ENCODE measurements around the gene CBARP.

Gene CBARP

DNA sequence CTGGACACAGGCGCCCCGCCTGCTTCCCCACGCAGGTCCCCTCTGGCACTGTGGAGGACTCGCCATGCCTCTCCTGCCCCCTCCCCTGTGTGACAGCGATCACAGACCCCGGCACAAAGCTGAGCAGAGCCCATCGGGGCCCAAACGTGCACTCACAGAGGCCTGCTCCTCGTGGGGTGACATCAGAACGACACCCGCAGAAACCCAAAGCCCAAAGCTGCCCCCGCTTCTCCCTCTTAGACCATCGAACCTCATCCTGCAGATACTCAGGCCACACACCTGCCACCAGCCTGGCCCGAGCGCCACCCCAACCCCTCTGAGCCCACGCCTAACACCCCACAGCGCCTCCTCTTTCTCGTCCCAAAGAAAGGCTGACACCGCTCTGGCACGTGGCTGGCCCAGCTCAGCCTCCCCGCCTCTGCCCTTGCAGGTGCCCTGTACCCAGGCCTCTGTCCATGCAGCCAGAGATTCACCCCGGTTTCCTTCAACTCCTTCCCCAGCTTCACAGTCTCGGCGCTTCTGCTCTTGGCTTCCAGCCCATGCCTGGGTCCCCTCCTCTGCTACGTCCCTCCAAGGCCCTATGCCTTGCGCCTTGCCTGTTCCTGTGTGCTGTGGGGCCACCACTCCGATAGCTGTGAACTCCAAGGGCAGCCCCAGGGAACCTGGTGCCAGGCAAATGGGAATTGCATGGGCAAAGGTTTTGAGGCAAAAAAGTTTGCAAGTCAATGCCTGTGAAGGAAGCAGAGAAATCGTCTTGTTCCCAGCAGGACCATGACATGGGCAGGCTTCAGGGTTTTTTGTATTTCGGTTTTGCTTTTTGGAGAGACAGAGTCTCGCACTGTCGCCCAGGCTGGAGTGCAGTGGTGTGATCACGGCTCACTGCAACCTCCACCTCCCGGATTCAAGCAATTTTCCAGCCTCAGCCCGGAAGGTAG lies 831 bp upstream of the CBARP start:
- no peak for DNase-seq

DNA sequence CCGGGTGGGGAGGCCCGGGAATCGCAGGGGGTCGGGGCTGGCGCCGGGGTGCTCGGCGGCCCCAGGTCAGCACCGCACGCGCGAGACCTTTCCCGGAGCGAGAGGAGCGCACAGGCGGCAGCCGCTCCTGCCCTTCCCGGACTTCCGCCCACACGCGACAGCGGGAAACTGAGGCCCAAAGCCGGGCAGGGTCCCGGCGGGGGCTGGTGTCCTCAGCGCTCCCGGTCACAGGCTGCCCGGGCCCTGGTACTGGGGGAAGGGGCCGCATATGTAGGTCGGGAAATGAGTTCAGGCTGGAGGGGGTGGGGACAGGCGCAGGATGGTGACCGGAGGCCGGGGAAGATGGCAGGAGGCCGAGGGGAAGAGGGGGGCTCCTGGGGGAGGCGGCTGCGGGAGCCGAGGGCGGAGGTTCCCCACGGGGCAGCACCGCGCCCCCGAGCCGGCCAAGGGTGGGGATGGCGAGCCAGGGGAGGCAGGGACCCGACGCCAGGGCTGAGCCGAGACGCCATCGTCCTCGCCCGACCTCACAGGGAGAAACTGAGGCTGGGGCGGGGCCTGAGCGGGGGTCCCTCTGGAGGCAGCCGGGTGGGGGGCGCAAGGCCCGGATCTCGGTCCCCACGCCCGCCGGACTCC lies 662 bp downstream of the CBARP start:
- DNase-seq, result peak in 2 of 3 experiments; percentile 50 to 71

DNA sequence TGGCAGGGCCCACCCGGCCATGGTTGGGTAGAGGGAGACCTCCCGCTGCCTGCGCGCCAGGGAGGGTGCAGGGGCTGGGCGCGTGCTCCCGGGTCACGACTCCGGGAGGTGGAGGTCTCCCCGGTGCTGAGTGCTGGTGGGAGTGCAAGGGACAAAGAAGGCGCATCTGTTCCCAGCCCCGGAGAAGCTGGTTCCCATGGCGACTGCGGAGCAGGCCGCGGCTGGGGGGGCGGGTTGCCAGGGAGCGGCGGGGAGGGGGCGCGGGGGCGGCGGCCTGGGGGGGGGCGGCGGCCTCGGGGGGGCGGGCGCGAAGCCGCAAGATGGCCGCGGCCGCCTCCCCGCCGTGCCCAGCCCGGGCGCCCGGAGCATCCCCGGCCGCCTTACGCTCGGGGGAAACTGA lies 1.2 kb downstream of the CBARP start:
- peak in 2 of 3 experiments; percentile 70 to 78 for DNase-seq

DNA sequence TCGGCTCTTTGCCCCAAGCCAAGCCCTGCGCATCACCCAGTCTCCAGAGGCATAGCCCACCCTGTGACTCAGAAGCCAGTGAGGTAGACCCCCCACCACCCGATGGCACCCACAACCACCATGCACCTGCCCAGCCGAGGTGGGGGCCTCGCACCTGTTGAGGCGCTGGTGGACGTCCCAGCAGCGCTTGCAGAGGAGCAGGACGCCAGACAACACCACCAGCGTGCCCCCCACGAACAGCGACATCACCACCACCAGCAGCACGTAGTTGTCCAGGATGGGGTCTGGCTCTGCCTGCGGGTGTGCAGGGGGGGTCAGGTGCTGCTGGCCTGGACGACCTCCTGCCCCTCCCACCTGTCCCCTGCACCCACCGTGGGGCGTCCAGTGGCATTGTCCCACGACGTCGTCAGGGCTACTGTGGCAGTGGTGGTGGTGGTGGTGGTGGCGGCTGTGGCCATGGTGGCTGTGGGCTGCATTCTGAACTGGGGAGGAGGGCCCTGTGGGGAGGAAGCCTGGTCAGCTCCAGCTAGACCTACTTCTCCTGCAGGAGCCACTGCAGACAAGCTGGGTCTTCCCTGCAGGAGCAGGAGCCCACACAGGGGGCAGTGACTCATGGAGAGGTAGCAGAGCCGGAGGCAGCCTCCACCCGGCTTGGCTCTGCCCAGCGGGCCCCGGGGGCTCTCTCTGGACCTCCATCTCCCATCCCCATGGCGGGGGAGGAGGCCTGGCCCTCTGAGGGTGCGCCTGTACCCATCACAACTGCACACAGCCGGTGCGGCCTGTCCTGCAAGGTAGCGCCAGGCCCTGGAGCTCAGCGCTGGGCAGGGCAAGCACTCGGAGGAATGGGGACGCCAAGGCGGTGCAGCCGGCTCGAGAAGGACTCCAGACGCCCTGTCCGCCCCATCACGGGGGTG lies 1.9 kb downstream of the CBARP start:
- DNase-seq, result peak in 1 of 3 experiments; percentile 71

DNA sequence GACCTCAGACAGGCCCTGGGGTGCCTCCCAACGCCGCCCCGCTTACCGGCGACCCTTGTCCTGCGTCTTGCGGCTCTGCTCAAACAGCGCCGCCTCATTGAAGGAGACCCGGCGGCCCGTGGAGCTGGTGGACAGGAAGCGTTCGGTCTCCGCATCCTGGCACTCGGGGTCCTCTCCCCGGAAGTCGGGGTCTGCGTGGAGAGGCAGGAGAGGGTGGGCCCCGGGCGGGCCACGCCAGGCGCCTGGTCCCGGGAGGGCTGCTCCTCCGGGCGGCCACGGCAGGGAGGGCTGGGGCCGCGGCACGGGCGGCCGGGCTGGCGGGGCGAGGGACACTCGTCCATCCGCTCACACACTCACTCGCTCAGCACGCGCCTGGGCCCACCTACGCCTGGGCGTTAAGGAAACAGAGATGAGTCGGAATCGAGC lies 2.8 kb downstream of the CBARP start:
- no peak for DNase-seq

DNA sequence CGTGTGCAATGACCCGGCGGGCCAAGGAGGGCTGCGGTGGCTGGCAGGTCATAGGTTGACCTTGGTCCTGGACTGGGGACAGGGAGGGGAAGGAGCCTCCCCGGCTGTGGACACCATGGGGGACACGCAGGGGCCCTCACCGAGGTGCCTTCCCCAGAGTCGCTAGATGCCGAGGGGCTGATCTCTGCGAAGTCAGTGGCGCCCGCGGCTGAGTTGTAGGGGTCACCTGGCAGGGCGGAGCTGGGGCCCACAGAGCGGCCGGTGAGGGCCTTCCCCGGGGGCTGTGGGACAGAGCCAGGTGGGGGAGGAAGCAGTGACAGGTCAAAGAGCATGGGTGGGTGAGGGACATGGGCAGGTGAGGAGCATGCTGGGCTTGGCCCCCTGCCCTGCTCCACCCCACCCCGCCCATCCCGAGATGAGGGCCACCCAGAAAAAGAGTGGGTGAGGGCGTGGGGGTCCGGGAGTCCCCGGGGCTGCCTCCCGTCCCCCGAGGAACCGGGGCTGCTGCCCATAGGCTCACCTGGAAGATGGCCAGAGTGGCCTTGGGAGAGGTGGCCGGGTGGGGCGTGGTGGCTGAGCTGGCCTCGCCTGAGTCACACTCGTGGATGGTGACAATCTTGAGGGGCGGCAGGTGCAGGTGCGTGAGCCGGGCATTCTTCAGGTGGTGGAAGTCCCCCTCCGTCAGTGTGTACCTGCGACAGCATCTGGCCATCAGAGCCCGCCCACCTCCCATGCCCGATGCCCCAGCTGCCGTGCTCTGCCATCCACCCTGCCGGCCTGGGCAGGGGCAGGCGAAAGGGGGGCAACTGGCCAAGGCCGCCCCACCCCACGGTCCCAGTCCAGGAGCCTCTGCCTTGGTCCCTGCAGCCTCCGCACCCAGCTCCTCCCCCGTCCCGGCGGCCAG lies 3.5 kb downstream of the CBARP start:
- no peak for DNase-seq

DNA sequence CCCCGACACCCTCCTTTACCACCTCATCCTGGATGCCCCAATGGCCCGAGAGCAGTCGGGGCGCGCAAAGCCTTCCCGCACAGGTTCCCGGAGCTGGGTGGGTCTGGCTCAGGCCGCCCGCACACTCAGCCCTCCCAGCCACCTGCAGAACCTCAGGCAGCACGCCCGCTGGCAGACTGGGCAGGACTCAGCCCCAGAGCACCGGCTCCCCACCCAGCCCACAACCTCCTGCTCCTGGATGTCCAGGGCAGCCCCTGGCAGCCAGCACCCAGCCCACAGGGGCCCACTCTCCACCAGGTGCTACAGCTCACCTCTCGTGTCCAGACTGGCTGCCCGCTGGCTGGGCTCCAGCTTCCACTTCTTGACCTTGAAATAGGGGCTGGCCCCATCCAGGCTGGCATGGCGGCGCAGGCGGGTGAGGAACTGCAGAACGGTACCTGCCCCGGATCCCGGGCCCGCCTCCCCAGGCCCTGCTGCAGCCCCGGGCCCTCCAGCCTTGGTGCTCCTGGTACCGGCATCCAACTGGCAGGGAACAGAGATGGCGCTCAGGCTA lies 4.6 kb downstream of the CBARP start:
- no peak for DNase-seq

DNA sequence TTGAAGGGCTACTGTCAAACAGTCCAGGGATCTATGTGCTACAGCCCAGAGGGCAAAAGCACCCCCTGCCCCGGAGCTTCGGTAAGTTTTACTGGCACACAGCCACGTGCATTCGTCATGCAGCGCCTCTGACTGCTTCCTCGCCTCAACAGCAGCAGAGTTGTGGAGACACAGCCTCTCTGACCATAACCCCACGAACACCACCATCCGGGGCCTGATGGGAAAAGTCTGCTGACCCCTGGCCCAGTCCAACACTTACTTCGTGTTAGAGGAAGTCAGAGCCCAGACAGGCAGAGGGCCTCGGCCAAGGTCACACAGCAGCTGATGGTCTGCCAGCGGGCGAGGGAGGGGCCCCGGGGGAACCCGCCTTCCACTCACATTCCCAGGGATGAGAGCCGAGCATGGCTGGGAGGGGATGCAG lies 5.1 kb downstream of the CBARP start:
- DNase-seq, result no peak

DNA sequence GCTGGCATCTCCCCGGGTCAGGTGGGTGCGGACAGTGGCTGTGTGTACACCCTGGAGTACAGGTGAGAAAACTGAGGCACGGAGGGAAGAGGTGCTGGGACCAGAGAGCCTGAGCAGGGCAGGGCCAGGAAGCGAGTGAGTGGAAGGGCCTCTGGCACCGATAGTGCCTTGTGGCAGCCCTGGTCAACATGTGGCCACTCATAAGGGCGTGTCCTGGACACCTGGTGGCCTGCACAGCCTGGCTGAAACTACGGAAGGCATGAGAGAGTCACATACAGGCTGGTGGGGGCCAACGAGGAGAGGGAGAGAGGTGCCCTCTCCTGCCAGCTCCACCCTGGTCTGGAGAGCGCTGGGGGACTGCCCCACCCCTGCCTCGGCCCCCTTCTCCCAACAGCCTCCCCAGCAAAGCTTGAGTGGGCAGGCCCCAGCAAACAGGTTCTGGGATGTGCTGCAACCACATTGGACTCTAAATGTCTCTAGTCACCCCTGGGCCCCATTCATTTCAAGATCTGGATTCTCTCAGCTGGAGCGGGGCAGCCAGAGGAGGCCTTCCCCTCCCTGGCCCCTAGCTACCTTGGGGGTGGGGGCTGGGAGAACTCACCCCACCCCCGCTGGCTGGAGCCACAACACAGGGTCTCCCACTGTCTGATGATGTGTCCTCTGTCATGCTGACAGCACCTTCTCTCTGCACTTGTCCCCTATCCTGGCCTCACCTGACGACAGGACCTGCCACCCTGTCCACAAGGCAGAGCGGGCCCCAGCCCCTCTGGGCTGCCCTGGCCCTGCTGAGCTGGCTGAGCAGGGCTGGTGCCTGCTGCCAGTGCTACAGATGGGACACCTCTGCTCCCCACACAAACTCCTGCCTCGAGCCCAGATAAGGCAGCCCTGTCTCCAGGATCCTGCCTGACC lies 5.8 kb downstream of the CBARP start:
- DNase-seq, result no peak

DNA sequence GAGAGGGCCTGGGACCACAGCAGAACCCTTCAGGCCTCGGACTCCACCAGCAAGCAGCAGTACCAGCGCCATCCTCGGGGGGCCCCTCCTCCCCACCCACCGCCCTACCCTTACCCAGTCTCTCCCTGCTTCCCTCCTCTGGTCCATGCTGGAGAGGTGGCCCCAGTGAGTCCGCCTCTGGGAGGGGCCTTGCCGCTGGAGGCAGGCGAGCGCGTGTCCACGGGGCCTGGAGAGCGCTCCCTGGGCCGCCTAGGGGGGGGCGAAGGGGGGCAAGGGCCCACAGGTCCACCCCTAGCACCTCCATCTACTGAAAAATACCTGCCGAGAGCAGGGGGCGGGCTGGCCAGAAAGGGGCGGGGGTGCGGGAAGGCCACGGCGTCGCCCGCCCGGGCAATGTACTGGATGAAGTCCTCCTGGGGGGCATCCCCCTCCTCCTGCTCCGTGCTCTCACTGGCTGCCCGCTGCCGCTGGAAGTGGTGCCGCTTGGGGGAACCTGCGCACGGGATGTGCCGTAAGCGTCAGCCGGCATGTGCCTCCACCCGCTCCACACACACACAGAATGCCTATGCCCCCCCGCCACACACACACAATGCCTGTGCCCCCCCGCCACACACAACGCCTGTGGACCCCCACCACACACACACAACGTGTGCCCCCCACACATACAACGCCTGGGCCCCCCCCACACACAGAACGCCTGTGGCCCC lies 6.9 kb downstream of the CBARP start:
- DNase-seq, result no peak

DNA sequence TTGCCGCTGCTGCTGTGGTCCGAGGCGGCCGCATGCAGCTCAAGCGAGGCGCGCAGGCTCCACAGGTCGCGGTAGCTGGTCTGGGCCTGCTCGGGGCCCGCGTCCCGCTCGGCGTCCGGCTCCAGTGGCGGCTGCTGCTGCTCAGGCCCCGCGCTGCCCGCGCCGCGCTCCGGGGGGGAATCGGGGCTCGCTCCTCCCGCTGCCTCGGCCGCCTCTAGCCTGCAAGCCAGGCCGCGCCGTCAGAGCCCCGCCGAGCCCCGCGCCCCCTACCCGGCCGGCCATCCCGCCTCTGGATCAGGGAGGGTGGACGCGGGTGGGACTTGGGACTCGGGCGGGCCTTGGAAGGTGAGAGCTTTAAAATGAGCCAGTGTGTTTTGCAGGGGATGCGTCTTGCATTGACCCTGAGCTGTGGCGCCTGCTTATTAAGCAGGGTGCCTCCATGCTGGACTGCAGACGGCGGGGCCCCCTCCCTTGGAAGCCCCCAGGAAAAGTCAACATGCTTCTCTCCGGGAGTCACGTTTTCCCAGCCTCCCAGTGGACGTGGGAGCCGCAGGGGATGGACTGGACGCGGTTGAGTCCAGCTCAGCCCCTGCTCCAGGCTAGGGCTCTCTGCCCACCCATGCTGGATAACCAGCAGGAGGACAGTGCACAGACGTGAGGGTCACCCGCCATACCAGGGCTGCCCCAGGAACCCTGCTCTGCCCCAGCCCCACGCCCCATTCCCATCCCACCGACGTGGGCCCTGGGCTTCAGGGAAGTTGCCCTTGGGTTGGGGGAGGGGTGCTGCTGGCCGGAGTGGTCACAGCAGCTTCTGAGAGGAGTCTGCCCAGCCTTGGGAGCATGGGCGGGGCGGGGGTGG lies 7.7 kb downstream of the CBARP start:
- DNase-seq, result no peak

DNA sequence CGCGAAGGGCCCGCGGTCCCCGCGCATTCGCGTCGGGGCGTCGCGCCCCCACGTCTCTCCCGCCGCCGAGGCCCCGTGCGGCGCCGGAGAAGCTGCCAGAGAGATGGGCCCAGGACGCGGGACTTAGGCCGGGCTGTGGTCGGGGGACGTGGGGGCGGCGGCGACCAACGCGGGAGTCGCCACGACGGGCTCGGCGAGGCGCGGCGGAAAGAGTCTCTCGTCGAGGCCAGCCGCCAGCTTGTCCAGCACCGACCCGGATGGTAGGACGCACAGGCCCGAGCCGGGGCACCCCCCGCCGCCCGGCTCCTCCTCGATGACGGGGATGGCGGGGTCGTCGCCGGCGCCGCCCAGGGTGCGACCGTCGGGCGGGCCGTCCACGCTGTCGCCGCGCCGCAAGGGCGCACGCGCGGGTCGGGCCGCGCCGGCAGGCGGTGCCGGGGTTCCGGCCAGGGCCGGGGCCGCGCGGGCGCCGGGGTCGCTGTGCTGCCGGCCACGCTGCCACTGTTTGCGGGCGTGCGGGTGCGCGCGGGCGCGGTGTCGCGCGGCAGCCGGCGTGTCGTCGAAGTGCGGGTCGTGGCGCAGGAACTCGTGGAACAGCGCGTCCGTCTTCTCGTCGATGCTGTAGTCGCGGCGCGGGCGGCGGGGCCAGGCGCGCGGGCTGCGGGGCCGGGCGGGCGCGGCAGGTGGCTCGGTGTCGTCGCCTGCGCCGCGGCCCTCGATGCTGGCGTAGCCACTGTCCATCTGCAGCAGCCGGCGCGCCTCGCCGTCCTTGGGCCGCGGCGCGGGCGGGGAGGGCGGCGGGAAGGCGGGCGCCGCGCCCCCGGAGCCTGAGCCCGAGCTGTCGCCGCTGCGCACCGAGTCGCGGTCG lies 8.5 kb downstream of the CBARP start:
- no peak for DNase-seq

DNA sequence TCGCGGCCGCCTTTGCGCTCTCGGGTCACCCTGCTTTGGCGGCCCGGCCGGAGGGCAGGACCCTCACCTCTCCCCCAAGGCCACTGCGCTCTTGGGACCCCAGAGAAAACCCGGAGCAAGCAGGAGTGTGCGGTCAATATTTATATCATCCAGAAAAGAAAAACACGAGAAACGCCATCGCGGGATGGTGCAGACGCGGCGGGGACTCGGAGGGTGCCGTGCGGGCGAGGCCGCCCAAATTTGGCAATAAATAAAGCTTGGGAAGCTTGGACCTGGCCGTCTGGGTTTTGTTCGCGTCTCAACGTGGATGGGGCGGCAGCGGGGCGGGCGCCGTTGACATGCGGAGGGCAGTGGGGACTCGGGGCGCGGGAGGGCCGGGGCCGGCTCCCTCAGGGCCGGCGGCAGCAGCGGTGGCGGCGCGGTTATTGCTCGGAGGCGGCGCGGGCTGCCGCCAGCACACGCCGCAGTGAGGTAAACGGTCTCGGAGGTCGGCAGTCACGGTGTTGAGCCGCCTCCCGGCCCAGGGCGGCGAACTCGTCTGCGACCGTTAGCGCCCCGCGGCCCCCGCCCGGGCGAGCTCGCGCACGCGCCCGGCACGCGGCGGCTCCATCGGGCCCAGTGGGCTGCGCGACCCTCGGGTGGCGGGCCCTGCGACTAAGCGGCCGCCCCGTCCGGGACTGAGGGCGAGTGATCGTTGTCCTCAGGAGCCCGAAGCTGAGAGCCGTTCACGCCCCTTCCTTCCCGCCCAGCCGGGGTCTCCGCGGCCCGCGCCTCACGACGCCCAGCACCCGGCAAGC lies 9.4 kb downstream of the CBARP start:
- DNase-seq, result no peak

DNA sequence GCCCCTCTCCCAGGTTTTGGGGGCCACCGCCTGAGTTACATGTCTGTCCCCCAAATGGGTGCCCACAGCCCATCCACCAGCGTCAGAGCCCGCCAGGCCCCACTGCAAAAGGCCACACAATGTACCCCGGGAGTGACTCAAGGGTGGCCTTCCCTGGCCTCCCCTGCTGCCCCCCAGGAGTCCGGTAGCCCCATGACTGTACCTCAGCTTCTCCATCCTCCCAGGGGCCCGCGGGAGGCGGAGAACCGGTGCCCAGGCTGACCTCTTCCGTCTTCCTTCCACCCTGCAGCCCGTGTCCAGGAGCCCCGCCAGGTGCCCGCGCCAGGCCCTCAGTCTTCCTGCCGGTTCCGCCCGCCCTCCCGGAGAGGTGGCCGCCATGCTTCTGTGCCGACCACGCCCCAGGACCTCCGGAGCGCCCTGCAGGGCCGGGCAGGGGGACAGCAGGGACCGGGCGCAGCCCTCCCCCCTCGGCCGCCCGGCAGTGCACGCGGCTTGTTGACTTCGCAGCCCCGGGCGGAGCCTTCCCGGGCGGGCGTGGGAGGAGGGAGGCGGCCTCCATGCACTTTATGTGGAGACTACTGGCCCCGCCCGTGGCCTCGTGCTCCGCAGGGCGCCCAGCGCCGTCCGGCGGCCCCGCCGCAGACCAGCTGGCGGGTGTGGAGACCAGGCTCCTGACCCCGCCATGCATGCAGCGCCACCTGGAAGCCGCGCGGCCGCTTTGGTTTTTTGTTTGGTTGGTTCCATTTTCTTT lies 10.3 kb downstream of the CBARP start:
- DNase-seq, result no peak

DNA sequence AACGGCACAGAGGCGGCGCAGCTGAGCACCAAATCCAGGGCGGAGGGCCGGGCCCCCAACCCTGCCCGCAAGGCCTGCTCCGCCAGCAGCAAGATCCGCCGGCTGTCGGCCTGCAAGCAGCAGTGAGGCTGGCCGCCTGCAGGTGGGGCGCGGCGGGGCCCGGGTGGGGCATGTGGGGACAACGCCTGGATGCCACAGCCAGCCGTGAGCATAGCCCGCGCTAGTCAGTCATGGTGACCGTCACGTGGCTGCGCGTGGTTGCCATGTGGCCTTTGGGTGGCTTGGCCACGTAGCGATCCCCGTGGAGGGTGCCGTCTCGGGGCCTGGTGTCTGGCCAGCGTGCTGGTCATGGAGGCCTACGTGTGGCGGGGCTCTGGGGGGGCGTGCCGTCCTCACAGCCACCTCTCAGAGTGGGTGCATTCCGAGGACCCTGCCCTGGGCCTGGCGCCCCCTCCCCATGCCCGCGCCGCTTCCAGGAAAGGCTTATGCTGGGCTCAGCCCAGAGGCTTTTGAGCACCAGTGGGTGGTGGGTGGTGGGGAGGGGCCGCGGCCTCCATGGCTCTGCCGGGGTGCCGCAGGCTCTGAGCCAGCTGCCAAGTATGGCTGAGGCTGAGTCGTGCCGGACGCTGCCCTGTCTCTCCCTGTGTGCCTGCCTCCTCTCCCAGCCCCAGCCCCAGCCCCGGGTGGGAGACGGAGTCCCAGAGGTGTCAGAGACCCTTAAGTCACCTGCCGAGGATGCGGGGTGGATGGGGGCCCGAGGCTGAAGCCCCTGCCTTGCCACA lies 11.1 kb downstream of the CBARP start:
- no peak for DNase-seq

DNA sequence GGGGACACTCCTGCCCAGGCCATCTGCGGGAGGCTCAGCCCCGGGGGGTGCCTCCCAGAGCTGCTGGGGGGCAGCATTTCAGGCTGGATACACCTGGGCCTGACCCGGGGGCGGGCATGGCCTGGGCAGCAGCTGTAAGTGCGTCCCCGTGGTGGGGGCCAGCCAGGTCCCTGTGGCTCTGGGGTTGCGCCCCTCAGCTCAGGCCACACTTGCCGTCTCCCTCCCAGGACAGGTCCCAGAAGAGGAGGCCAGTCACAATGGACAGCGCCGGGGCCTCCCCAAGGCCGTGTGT lies 11.6 kb downstream of the CBARP start:
- DNase-seq, result no peak
